ENCODE results near the gene SCLY. TPM values are rescaled to one million over a fixed set of nuclear protein-coding genes. Genes with fewer than 3 reads are reported as not detected.

The SCLY gene

GRCh38 chr2:238146884-238147544 is 86.2 kb downstream of the SCLY start:
- Histone ChIP-seq H2AFZ (ENCODE audit: low read length) (peak overlapping the region; percentile 87), H3K9me3 (replicated peaks in 1 of 2; ENCODE audit: control insufficient read depth in 2 of 2, insufficient read depth in 1 of 2, low read depth in 1 of 2, low read length in 2 of 2) (no peaks in the 10 kb centered on the region), H4K91ac (ENCODE audit: low read depth, low read length, poor library complexity) (no peak overlapping the region), H4K8ac (ENCODE audit: low read depth, low read length) (no peak overlapping the region), H3K14ac (ENCODE audit: low read length) (no peak overlapping the region), H3K23ac (ENCODE audit: low read depth, low read length, poor library complexity) (no peak overlapping the region), H2BK12ac (ENCODE audit: low read length) (no peak overlapping the region), H3K4me1 (ENCODE audit: control insufficient read depth in 2 of 2, insufficient read depth in 1 of 2, low read depth in 1 of 2, low read length in 2 of 2) (peaks cover 2 to 9% of the 10 kb centered on the region in 2 donors), H3K27ac (replicated peaks; ENCODE audit: low read length) (no peak overlapping the region), H3K4ac (ENCODE audit: low read length) (no peak overlapping the region), H3K4me2 (ENCODE audit: insufficient read depth, low read length, poor library complexity, severe bottlenecking) (no peak overlapping the region), H2AK5ac (ENCODE audit: low read depth, low read length) (peak overlapping the region; percentile 36), H2BK5ac (ENCODE audit: low read length) (no peak overlapping the region), H2BK120ac (ENCODE audit: low read depth, low read length) (no peak overlapping the region), H3K36me3 (replicated peaks in 1 of 2; ENCODE audit: control insufficient read depth in 2 of 2, insufficient read depth in 2 of 2, low read length in 2 of 2) (no peaks in the 10 kb centered on the region), H3K27me3 (ENCODE audit: control insufficient read depth in 3 of 3, insufficient read depth in 3 of 3, low read depth in 1 of 3, low read length in 3 of 3) (peaks cover 0 to 9% (median 0%) of the 10 kb centered on the region in 3 experiments), H3K79me1 (ENCODE audit: low read depth, low read length) (peaks cover 1% of the 10 kb centered on the region), H2BK15ac (ENCODE audit: low read length) (no peak overlapping the region), H3K9ac (ENCODE audit: low read depth, low read length, poor library complexity) (no peak overlapping the region), H3K4me3 (ENCODE audit: low read length in 2 of 2) (no peak overlapping the region), H3K18ac (ENCODE audit: low read length) (peak overlapping the region; percentile 31)
- DNase-seq (ENCODE audit: low spot score): no peak
- no CpG with 5 or more reads among the region's 13 CpGs for WGBS, 2 donors (ENCODE audit: extremely low coverage in 2 of 2, insufficient read length in 2 of 2, insufficient replicate concordance in 1 of 2)

DNA sequence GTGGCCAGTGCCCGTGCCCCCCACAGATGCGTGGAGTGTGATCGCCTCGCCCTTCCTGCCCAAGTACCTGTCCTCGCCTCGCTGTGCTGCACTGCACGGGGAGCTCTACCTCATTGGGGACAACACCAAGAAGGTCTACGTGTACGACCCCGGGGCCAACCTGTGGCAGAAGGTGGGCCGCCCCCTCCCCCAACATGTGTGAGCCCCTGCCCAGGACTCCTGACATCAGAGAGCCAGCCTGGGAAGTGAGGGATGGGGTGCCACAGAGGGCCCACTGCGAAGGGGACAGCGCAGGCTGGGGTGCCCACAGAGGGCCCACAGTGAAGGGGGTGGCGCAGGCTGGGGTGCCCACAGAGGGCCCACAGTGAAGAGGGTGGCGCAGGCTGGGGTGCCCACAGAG is 88.2 kb downstream of the SCLY start:
- H2AFZ ChIP-seq (ENCODE audit: low read length): no peak overlapping the region

More for the DNA sequence above, 88.2 kb downstream of the SCLY start:
- no peak overlapping the region for H3K4me2 ChIP-seq (ENCODE audit: insufficient read depth, low read length, poor library complexity, severe bottlenecking)
- H3K27ac ChIP-seq (replicated peaks; ENCODE audit: low read length): no peak overlapping the region
- peak overlapping the region; percentile 98 for H2AK5ac ChIP-seq (ENCODE audit: low read depth, low read length)
- H3K18ac ChIP-seq (ENCODE audit: low read length): peak overlapping the region; percentile 71
- H2BK120ac ChIP-seq (ENCODE audit: low read depth, low read length): no peak overlapping the region
- H2BK5ac ChIP-seq (ENCODE audit: low read length): no peak overlapping the region
- H4K8ac ChIP-seq (ENCODE audit: low read depth, low read length): no peak overlapping the region
- no peaks in the 10 kb centered on the region for H3K36me3 ChIP-seq (replicated peaks in 1 of 2; ENCODE audit: control insufficient read depth in 2 of 2, insufficient read depth in 2 of 2, low read length in 2 of 2)
- no peak overlapping the region for H3K9ac ChIP-seq (ENCODE audit: low read depth, low read length, poor library complexity)
- no CpG with 5 or more reads among the region's 15 CpGs for WGBS, 2 donors (ENCODE audit: extremely low coverage in 2 of 2, insufficient read length in 2 of 2, insufficient replicate concordance in 1 of 2)
- no peak for DNase-seq (ENCODE audit: low spot score)
- H3K9me3 ChIP-seq (replicated peaks in 1 of 2; ENCODE audit: control insufficient read depth in 2 of 2, insufficient read depth in 1 of 2, low read depth in 1 of 2, low read length in 2 of 2): peaks cover 0 to 2% of the 10 kb centered on the region in 2 donors
- H3K14ac ChIP-seq (ENCODE audit: low read length): no peak overlapping the region
- peak overlapping the region; percentile 41 for H2BK12ac ChIP-seq (ENCODE audit: low read length)
- peak overlapping the region; percentile 53 for H3K4ac ChIP-seq (ENCODE audit: low read length)
- H3K27me3 ChIP-seq (ENCODE audit: control insufficient read depth in 3 of 3, insufficient read depth in 3 of 3, low read depth in 1 of 3, low read length in 3 of 3): peaks cover 0 to 9% (median 0%) of the 10 kb centered on the region in 3 experiments
- no peak overlapping the region for H4K91ac ChIP-seq (ENCODE audit: low read depth, low read length, poor library complexity)
- peaks cover 0 to 8% of the 10 kb centered on the region in 2 donors for H3K4me1 ChIP-seq (ENCODE audit: control insufficient read depth in 2 of 2, insufficient read depth in 1 of 2, low read depth in 1 of 2, low read length in 2 of 2)
- H3K23ac ChIP-seq (ENCODE audit: low read depth, low read length, poor library complexity): no peak overlapping the region
- peak overlapping the region; percentile 97 for H2BK15ac ChIP-seq (ENCODE audit: low read length)
- no peak overlapping the region for H3K4me3 ChIP-seq (ENCODE audit: low read length in 2 of 2)
- peaks cover 1% of the 10 kb centered on the region for H3K79me1 ChIP-seq (ENCODE audit: low read depth, low read length)

Small RNAs within 50 kb of the gene (small RNA-seq; reads per million reads assigned to genes)
- not detected for gene RNU6-1333P (ENCODE audit: insufficient read depth)

Measured in neuronal stem cell (in vitro differentiated cells).